Muscle layer of duodenum (tissue), 2 donors: Measurements from ENCODE around the gene TMEM175.

ENCODE experiments used
- H3K27ac ChIP-seq: one replicate; pipeline ENCODE4 v1.7.0; 2013; ENCODE audit warnings: mild to moderate bottlenecking, low read length
- H3K27me3 ChIP-seq: one replicate; pipeline ENCODE4 v1.7.0; 2013; ENCODE audit warnings: low read depth, mild to moderate bottlenecking, control low read depth, low read length
- H3K36me3 ChIP-seq, 2 donors: one replicate each; pipeline ENCODE4 v1.7.0; 2013; ENCODE audit warnings: low read length in 2 of 2, control low read depth in 1 of 2, mild to moderate bottlenecking in 1 of 2; ENCODE audit not compliant: insufficient read depth in 2 of 2, control insufficient read depth in 1 of 2
- H3K4me1 ChIP-seq, 2 donors: one replicate each; pipeline ENCODE4 v1.7.0; 2013; ENCODE audit warnings: low read length in 2 of 2, mild to moderate bottlenecking in 2 of 2, control low read depth in 1 of 2, moderate library complexity in 1 of 2; ENCODE audit not compliant: insufficient read depth in 2 of 2, control insufficient read depth in 1 of 2
- H3K4me3 ChIP-seq, 2 donors: one replicate each; pipeline ENCODE4 v1.7.0; 2013; ENCODE audit warnings: low read length in 2 of 2, low read depth in 1 of 2, mild to moderate bottlenecking in 1 of 2
- H3K9me3 ChIP-seq, 2 donors: one replicate each; pipeline ENCODE4 v1.7.0; 2013; ENCODE audit warnings: low read length in 2 of 2, control low read depth in 1 of 2, mild to moderate bottlenecking in 1 of 2; ENCODE audit not compliant: control insufficient read depth in 1 of 2
- donor health status: healthy.

TMEM175 gene

GRCh38 chr4:900721-901120 is 31.5 kb upstream of the TMEM175 start:
- no peak overlapping the region for H3K27ac ChIP-seq
- H3K36me3 ChIP-seq, result peaks cover 19 to 74% of the 10 kb centered on the region in 2 donors

GRCh38 chr4:901192-901910 is 30.9 kb upstream of the TMEM175 start:
- H3K9me3 ChIP-seq, result no peaks in the 10 kb centered on the region
- no peaks in the 10 kb centered on the region for H3K27me3 ChIP-seq
- no peak overlapping the region for H3K27ac ChIP-seq
- H3K4me3 ChIP-seq, result no peak overlapping the region
- H3K4me1 ChIP-seq, result no peaks in the 10 kb centered on the region
- H3K36me3 ChIP-seq, result peaks cover 19 to 69% of the 10 kb centered on the region in 2 donors

More at GRCh38 chr4:900721-901120, 31.5 kb upstream of the TMEM175 start:
- no peaks in the 10 kb centered on the region for H3K4me1 ChIP-seq
- no peaks in the 10 kb centered on the region for H3K27me3 ChIP-seq
- H3K4me3 ChIP-seq, result no peak overlapping the region
- H3K9me3 ChIP-seq, result no peaks in the 10 kb centered on the region

- H3K36me3 ChIP-seq, result peaks cover 8 to 53% of the 10 kb centered on the region in 2 donors
- H3K27me3 ChIP-seq, result no peaks in the 10 kb centered on the region
- H3K4me3 ChIP-seq, result no peak overlapping the region
- H3K27ac ChIP-seq, result no peak overlapping the region
- H3K4me1 ChIP-seq, result no peaks in the 10 kb centered on the region
- H3K9me3 ChIP-seq, result no peaks in the 10 kb centered on the region
These were observed 28.9 kb upstream of the TMEM175 start for GRCh38 chr4:903066-904046.

GRCh38 chr4:905485-906338 is 26.5 kb upstream of the TMEM175 start:
- H3K4me1 ChIP-seq, result no peaks in the 10 kb centered on the region
- H3K9me3 ChIP-seq, result no peaks in the 10 kb centered on the region
- H3K27ac ChIP-seq, result no peak overlapping the region
- no peak overlapping the region for H3K4me3 ChIP-seq
- H3K27me3 ChIP-seq, result no peaks in the 10 kb centered on the region
- H3K36me3 ChIP-seq, result peaks cover 8 to 46% of the 10 kb centered on the region in 2 donors

GRCh38 chr4:906339-907102 is 25.7 kb upstream of the TMEM175 start:
- Histone ChIP-seq H3K27me3 (no peaks in the 10 kb centered on the region), H3K4me1 (no peaks in the 10 kb centered on the region), H3K9me3 (no peaks in the 10 kb centered on the region), H3K36me3 (peaks cover 9 to 47% of the 10 kb centered on the region in 2 donors), H3K4me3 (no peak overlapping the region), H3K27ac (no peak overlapping the region)

- Histone ChIP-seq H3K4me3 (no peak overlapping the region), H3K9me3 (no peaks in the 10 kb centered on the region), H3K36me3 (peaks cover 14 to 50% of the 10 kb centered on the region in 2 donors), H3K4me1 (no peaks in the 10 kb centered on the region), H3K27ac (no peak overlapping the region), H3K27me3 (no peaks in the 10 kb centered on the region)
These were observed 25.2 kb upstream of the TMEM175 start for GRCh38 chr4:907103-907400.

GRCh38 chr4:907691-908425 is 24.4 kb upstream of the TMEM175 start:
- Histone ChIP-seq H3K4me3 (no peak overlapping the region), H3K4me1 (no peaks in the 10 kb centered on the region), H3K36me3 (peaks cover 14 to 56% of the 10 kb centered on the region in 2 donors), H3K27ac (no peak overlapping the region), H3K9me3 (no peaks in the 10 kb centered on the region), H3K27me3 (no peaks in the 10 kb centered on the region)

- Histone ChIP-seq H3K4me1 (no peaks in the 10 kb centered on the region), H3K36me3 (peaks cover 14 to 50% of the 10 kb centered on the region in 2 donors), H3K27me3 (no peaks in the 10 kb centered on the region), H3K27ac (no peak overlapping the region), H3K4me3 (no peak overlapping the region), H3K9me3 (no peaks in the 10 kb centered on the region)
These were observed 23.1 kb upstream of the TMEM175 start for GRCh38 chr4:909131-909571.

- Histone ChIP-seq H3K9me3 (no peaks in the 10 kb centered on the region), H3K27ac (no peak overlapping the region), H3K36me3 (peaks cover 10 to 45% of the 10 kb centered on the region in 2 donors)
These were observed 22.4 kb upstream of the TMEM175 start for GRCh38 chr4:909821-910220.

More at GRCh38 chr4:909821-910220, 22.4 kb upstream of the TMEM175 start:
- no peak overlapping the region for H3K4me3 ChIP-seq
- no peaks in the 10 kb centered on the region for H3K4me1 ChIP-seq
- H3K27me3 ChIP-seq, result no peaks in the 10 kb centered on the region
